Measurements from ENCODE around the gene ESR1.

Gene ESR1

DNA sequence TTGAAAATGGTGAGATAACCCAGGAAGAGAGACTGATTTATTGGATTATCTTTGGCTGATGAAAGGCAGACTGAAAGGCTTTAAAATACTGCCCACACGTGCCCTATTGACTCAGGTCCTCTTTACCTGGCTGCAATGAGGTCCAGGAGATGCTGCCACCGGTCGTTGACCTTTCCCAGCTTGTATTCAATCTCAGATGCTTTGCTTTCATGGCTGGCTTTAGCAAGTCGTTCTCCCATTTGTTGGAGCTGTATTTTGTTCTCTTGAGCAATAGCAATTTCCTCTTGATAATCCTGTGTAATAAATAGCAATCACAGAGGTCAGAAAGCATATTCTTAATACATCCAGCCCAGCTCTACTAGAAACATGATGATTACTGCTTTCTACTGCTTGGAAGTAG is 368.8 kb downstream of the ESR1 start:
- DNase-seq (ENCODE audit: low read depth) = no peak
